H4 (cell line): ENCODE measurements around the gene FUT6. TPM values are rescaled to one million over a fixed set of nuclear protein-coding genes. Genes with fewer than 3 reads are reported as not detected.
"Not testable (repeated sequence)": the region's sequence is repeated elsewhere in the genome, so short reads cannot be mapped to it uniquely, and the experiment has no call there.

Experiments used
- DNase-seq: peaks from one replicate; pipeline ENCODE4 v3.0.0-alpha.2; 2015; ENCODE audit warnings: low spot score
- total RNA-seq: library from RNA; depleted of rRNA; stranded (reverse); fragments of >200 nt; shearing (Covaris generic); gene quantifications from 2 replicates; pipeline ENCODE4 v1.2.3, GENCODE V29; 2014; rRNA removed

FUT6 gene, protein sequence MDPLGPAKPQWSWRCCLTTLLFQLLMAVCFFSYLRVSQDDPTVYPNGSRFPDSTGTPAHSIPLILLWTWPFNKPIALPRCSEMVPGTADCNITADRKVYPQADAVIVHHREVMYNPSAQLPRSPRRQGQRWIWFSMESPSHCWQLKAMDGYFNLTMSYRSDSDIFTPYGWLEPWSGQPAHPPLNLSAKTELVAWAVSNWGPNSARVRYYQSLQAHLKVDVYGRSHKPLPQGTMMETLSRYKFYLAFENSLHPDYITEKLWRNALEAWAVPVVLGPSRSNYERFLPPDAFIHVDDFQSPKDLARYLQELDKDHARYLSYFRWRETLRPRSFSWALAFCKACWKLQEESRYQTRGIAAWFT
- total RNA-seq: not detected in 2 replicates

DNA sequence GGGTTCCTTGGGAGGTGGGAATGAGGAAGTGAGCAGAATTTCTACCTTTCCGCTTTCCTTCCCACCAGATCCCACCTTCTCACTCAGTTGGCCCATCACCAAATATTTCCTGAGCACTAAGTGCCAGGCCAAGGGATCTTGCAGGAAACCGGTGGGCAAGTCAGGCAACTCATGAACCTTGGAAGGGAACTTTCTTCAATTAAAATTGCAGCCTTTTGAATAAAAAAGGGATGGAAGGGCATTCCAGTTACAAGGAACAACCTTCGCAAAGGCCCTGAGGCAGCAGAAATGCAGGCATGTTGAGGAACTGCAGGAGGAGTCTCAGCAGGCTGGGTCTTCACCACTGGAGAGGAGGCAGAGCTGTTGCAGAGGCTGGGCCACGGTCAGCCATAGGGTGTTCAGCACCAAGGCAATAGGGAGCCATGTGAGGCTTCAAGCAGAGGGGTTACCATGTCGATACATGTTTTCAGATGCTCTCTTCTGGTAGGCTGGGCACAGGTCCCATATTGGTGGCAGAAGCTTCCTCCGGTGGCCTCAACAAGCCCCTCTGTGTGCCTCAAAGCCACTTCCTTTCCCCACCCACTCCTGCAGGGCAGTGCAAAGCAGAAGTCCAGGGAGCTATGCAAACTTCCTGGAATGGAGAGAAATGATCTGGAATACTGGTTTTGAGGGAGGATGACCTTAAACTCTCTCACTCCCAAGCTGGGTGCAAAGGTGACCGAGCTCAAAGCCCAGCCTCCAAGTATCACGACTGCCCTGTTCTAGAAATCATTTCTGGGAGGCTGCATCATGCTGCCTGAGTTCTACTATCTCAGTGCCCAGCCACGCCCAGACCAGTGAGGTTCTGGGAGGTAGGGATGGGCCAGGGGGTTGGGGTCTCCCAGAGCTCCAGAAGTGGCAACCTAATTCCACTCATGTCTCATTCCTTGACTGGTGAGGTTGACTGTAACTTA, at the start of gene FUT6:
Gene FUT6 (minus strand): TSS at position 638 of the 953 bp plus-strand sequence. CDS start 7,135 bp downstream, outside the sequence.
- DNase-seq: no peak

DNA sequence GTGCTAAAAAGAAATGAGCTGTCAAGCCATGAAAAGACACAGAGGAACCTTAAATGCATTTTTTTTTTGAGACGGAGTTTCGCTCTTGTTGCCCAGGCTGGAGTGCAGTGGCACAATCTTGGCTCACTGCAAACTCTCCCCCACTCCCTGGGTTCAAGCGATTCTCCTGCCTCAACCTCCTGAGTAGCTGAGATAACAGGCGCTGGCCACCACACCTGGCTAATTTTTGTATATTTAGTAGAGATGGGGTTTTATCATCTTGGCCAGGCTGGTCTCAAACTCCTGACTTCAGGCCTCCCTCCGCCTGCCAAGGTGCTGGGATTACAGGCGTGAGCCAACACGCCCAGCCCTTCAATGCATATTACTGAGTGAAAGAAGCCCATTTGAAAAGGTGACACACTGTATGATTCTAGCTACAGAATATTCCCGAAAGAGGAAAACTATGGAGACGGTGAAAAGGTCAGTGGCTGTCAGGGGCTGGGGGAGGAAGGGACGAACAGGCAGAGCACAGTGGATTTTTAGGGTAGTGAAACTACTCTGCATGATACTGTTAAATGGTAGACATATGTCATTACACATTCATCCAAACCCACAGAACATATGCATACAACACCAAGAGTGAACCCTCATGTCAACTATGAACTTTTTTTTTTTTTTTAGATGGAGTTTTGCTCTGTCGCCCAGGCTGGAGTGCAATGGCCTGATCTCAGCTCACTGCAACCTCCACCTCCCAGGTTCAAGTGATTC, 44.7 kb upstream of the FUT6 start:
- not testable (repeated sequence) for DNase-seq

DNA sequence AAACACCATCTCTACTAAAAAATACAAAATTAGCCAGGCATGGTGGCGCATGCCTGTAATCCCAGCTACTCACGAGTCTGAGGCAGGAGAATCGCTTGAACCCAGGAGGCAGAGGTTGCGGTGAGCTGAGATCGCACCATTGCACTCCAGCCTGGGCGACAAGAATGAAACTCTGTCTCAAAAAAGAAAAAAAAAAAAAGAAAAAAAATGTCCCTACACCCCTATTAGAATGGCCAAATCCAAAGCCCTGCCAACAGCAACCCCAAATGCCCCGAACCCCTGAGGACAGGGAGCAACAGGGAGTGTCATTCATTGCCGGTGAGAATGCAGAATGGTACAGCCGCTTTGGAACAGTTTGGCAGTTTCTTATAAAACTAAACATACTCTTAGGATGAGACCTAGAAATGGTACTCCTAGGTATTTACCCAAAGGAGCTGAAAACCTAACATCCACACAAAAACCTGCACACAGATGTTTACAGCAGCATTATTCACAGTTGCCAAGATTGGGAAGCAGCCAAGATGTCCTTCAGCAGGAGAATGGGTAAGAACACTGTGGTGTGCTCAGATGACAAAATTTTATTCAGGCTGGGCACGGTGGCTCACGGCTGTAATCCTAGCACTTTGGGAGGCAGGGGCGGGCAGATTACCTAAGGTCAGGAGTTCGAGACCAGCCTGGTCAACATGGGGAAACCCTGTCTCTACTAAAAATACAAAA, 43.8 kb upstream of the FUT6 start:
- DNase-seq: peak; percentile 82

DNA sequence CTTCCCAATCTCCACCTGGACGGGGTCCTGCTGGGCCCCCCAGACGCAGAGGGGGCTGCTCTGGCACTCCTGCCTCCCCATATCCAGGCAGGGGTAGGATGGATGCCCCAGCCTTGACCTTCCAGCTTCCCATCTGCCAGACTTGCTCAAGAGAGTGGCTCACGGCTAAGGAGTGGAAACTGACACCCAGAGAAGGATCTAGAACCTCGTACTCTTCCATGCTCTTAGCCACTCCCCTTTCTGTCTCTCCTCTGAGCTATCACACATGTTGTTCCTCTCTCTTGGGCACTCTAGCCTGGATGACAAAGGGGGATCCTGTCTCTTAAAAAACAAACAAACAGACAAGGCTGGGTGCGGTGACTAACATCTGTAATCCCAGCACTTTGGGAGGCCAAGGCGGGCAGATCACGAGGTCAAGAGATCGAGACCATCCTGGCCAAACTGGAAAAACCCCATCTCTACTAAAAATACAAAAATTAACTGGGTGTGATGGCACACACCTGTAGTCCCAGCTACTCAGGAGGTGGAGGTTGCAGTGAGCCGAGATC, 43.0 kb upstream of the FUT6 start:
- DNase-seq: no peak

DNA sequence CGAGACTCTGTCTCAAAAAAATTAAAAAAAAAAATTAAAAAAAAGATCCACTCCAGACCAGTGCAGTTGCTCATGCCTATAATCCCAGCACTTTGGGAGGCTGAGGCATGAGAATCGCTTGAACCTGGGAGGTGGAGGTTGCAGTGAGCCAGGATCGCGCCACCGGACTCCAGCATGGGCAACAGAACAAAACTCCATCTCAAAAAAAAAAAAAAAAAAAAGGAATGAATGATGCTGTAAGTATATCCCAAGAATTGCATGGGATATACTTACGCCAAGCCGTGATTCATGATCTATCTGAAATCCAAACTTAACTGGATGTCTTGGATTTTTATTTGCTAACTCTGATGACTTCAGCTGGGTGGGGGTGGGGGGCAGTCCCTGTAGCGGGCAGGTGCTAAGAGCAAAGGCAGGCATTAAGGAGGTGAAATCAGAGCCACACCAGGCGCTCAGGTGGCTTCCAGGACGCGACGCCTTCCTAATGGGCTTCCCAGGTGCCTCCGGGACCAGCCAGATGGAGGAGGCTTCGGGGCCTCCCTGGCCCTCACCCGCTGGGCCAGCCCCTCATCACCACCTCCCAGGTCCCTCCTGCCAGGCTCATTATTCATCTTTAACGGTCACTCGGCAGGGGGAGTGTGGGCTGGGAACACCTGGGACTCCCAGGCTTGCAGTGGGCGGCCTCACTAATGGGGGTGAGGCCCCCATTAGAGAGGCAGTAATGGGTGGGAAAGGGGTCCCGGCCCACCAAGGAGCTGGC, 42.2 kb upstream of the FUT6 start:
- DNase-seq: no peak

DNA sequence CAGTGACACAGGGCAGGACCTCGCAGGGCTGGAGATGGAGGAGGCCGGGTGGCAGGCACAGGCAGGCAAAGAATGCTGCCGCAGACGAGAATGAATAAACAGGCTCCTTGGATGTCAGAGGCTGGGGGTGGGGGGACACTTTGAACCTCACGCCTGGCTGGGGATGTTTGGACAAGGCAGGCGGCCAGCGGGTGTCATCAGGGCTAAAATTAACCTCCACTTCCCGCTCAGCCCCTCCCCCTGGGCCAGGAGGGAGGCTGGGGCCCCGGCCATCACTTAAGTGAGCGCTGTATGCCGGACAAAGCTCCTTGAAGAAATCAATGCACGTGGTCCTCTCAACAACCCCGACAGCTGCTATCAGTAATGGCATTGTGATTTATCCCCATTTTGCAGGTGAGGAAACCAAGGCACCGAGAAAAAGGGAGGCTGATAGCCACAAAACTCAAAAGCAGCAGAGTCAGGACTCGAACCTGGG, 41.1 kb upstream of the FUT6 start:
- DNase-seq: peak; percentile 54

DNA sequence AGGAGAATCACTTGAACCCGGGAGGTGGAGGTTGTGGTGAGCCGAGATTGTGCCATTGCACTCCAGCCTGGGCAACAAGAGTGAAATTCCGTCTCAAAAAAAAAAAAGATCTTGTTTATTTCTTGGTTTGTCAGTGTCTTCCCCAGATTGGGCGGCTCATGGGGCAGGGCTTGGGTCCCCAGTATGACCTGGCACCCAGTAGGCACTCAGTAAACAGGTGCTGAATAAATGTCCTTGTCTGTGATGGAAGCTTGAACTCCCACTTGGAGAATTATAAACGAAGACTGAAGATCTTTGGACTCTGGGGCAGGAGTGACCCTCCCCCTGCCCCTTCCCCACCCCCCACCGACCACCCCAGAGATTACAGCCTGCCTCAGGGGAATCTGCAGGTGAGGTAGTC, 40.7 kb upstream of the FUT6 start:
- no peak for DNase-seq

DNA sequence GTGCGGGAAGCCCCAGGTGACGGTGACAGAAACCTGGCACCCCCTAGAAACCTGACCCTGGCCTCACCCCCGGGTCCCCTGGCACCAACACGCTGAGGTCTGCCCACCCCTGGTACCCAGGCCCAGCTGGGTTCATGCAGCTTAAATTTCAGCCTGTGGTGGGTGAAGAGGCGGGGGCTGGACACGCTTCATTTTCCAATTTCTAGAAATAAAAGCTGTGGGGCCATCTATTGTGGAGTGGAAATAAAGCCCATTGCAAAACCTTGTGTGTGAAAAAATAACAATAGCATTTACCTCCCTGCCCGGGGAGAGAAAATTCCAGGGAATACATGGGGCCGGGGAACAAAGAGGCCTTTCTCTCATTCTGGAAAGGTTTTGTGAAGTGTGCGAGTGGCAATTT, 38.4 kb upstream of the FUT6 start:
- no peak for DNase-seq

DNA sequence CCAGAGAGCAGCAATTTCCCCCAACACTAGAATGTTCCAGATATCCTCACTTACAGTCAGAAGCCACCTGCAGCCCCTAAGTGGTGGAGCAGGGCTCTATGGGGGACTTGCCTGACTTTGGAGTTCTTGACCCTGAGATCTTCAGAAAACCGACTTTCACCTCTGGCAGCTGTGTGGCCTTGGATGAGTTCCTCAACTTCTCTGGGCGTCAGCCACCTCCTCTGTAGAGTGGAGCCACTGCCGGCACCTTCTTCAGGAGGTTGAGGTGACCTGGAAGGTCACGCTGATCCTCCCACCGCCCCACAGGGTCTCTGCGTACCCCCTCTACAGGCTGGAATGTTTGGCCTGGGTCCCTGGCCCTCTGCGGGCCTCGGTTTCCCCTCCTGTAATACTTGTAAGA, 37.9 kb upstream of the FUT6 start:
- DNase-seq: no peak

DNA sequence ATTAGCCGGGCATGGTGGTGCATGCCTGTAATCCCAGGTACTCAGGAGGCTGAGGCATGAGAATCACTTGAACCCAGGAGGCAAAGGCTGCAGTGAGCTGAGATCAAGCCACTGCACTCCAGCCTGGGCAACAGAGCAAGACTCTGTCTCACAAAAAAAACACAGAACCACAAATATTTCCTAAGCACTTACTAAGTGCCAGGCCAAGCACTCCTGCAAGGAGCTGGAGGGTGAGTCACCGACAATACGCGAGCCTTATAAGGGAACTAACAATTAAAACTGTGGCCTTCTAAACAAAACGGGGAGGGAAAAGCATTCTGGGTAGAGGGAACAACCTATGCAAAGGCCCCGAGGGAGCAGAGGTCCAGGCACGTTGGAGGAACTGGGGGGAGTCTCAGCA, 35.0 kb upstream of the FUT6 start:
- peak; percentile 72 for DNase-seq

DNA sequence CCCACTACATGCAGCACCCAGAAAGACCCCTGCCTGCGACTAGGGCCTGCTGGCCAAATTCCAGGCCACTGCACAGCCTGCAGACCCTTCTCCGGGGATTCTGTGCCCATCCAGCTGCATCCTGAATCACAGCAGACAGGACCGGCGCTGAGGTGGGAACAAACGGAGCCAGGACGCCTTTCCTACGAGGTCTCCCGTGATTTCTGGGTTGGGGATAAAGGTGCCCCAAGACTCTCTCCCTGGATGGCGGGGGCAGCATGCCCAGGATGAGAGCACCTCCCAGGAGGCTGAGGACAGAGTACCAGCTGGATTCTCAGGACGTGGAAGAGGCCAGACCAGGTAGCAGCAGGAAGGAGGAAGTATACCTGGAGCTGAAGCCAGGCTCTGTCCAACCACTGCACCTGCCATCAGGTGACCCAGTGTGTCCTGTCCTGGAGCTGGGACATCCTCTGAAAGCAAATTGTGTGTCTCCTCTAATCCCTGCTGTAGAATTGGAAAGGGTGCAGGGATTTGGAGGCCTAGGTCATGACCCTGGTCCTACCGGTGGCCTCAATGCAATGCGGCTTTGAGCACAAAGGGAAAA, 34.2 kb upstream of the FUT6 start:
- DNase-seq: no peak

DNA sequence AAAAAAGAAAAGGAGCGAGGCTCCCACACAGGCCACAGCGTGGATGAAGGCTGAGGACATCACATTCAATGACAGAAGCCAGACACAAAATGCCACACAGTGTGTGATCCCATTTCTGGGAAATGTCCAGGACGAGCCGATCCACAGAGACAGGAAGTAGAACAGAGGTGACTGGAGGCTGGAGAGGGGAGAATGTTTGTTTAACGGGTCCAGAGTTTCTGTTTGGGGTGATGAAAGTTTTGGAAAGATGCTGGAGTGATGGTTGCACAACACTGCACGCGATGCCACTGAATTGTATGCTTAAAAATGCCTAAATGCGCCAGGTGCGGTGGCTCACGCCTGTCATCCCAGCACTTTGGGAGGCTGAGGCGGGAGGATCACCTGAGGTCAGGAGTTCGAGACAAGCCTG, 31.5 kb upstream of the FUT6 start:
- no peak for DNase-seq

DNA sequence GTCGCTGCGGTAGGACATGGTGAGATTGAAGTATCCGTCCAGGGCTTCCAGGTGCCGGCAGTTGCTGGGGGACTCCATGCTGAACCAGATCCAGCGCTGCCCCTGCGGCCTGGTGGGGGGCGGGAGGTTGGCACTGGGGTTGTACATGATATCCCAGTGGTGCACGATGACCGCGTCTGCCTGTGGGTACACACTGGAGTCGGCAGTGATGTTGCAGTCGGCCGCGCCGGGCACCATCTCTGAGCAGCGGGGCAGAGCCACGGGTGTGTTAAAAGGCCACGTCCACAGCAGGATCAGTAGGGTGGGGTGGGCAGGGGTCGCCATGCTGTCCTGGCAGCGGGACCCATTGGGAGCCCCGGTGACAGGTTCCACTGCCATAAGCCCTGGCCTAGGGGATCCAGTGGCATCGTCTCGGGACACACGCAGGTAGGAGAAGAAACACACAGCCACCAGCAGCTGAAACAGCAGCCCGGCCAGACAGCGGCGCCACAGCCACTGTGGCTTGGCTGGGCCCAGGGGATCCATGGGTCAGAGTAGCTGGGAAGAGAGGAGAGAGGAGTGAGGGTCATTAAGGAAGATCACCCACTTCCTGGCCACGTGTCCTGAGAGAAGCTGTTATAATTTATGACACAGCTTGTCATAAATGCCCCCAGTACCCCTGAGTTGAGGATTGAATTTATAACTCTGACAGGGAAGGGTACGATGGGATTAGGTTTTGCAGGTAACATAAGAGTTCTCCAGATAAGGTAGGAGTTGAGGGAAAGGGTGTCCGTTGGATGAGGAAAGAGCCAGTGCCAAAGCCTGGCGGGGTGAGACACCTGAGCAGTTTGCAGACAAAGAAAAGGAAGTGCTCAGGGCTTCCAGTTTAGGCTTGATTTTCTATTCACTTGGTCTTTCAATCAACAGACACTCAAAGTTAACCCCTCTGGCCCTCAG, 28.0 kb upstream of the FUT6 start:
- no peak for DNase-seq

DNA sequence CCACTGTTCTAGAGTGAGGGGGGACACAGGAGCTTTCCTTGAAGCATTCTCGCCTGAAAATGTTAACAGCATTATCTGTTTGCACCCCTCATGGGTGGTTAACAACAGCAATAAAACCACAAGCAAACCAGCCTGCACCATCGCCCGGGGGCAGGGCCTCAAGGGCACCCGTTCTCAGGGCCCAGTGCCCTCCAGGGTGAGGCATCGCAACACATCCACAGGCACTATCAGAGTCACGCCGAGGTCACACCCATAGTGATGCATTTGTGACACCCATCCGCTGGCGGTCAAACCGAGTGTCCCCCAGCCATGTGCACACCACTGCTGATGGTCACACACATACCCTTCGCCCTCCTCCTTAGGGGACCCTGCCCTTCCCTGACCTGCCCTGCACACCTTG, 26.3 kb upstream of the FUT6 start:
- DNase-seq: no peak

DNA sequence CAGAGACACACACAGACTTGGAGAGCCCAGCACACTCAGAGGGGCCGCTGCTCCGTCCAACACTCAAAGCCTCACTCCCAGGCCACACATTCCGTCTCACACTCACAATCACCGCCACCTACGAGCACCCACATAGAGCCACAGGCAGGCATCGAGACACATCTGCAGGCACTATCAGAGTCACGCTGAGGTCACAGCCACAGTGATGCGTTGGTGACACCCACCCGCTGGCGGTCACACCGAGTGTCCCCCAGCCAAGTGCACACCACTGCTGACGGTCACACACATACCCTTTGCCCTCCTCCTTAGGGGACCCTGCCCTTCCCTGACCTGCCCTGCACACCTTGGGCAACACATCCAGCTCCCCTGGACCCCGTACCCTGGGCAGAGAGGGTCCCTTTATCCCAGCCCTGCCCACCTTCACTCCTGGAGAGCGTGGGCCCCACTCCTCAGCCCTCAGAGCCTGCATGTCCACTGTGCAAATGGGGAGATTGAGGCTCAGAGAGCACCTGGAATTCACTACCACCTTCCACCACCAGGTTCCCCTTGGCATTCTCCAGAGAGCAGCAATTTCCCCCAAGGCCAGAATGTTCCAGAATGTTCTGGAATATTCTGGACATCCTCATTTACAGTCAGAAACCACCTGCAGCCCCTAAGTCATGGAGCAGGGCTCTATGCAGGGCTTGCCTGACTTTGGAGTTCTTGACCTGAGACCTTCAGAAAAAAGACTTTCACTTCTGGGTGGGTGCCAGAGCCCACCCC, 25.4 kb upstream of the FUT6 start:
- no peak for DNase-seq

DNA sequence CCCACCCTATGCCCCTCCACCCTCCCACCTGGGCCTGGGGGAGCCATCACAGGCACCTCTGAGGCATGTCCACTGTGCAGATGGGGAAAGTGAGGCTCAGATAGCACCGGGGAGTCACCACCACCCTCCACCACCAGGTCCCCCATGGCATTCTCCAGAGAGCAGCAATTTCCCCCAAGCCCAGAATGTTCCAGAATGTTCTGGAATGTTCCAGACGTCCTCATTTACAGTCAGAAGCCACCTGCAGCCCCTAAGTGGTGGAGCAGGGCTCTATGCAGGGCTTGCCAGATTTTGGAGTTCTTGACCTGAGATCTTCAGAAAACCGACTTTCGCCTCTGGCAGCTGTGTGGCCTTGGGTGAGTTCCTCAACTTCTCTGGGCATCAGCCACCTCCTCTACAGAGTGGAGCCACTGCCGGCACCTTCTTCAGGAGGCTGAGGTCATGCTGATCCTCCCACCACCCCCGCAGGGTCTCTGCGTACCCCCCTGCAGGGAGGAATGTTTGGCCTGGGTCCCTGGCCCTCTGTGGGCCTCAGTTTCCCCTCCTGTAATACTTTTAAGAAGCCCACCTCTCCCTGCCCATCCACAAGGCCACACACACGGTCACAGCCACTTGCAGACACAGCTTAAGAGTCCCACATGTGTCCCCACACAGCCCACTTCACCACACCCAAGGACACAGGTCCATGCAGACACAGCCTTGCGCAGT, 24.7 kb upstream of the FUT6 start:
- DNase-seq: no peak

DNA sequence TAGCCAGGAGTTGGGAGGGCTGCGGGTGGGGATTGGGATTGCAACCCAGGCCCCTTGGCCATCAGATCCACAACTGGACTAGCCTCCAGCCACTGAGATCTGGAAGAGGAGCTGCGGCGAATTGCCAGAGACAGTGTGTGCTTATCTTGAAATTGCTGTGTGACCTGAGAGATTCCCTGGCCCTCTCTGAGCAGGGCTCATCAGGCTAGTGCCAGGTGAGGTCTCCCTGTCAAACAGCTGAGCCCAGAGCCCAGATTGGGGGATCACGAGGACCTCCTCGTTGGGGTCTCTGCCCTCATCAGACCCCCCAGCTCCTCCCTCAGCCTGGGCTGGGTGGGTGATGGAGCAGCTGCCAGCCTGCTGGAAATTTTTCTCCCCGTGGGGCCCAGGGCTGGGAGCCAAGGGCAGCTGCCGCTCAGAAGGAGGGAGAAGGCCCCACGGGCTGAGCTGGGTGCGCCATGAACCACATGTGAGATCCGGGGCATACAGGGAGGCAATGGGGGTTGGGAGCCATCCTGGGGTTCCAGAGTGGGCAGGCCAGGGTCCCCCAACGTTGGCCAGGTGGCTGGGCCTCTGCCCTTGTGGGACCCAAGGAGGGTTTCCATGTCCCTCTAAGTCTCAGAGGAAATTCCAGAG, 23.6 kb upstream of the FUT6 start:
- DNase-seq: no peak
